Right lobe of liver (tissue), 6 donors: Measurements from ENCODE around the gene SLC25A12. TPM values are rescaled to one million over a fixed set of nuclear protein-coding genes. Genes with fewer than 3 reads are reported as not detected.

Experiments
- ATAC-seq, 4 donors: fragments of 200-7000 bp; cut with Tn5 transposase; one replicate each; pipeline ENCODE4 v1.9.1; 2020; ENCODE audit warnings: mild to moderate bottlenecking in 4 of 4, moderate library complexity in 4 of 4
- DNase-seq, 3 donors: peaks; one replicate each; pipeline ENCODE4 v3.0.0-alpha.2; 2020
- H3K27ac ChIP-seq, 3 donors: fragments of 200-600 bp; one replicate each; pipeline ENCODE4 v1.8.0; 2022
- H3K27me3 ChIP-seq, 2 donors: fragments of 200-600 bp; one replicate each; pipeline ENCODE4 v1.8.0; 2022
- H3K36me3 ChIP-seq, 4 donors: fragments of 200-600 bp; sonication (generic) in 1 of 4; one replicate each; pipeline versions ENCODE4 v1.5.1 to v1.8.0; 2017 to 2022; ENCODE audit warnings: control low read depth in 1 of 4
- H3K4me1 ChIP-seq, 4 donors: fragments of 200-600 bp; sonication (generic) in 1 of 4; one replicate each; pipeline versions ENCODE4 v1.5.1 to v1.8.0; 2017 to 2022; ENCODE audit warnings: control low read depth in 1 of 4
- H3K4me3 ChIP-seq, 3 donors: fragments of 200-600 bp; one replicate each; pipeline ENCODE4 v1.8.0; 2022
- H3K9me3 ChIP-seq, 4 donors: fragments of 200-600 bp; sonication (generic) in 1 of 4; one replicate each; pipeline versions ENCODE4 v1.5.1 to v1.8.0; 2017 to 2022; ENCODE audit warnings: control low read depth in 1 of 4
- CTCF ChIP-seq, 4 donors: fragments of 200-600 bp in 3 of 4; fragments of 450-650 bp in 1 of 4; IDR thresholded peaks; one replicate each; pipeline versions ENCODE4 v1.5.1 to v1.8.0; 2016 to 2022; ENCODE audit warnings: antibody characterized with exemption in 4 of 4, mild to moderate bottlenecking in 2 of 4
- POLR2A ChIP-seq: fragments of 450-650 bp; IDR thresholded peaks from one replicate; pipeline ENCODE4 v1.6.1; 2017; ENCODE audit warnings: antibody characterized with exemption, mild to moderate bottlenecking
- WGBS: methylation state at CpG from one replicate; pipeline ENCODE4 v1.1.6; 2018; ENCODE audit warnings: low coverage, low lambda C conversion rate; ENCODE audit not compliant: insufficient coverage; ENCODE audit errors: missing lambda C conversion rate; 5-methylcytosine and 5-hydroxymethylcytosine counted together
- intact Hi-C, 2 donors: fragments of 100-400 bp; cut with DNase I; formaldehyde crosslinking; loops; one replicate each; pipeline versions ENCODE4 v1.11.2 to v1.14.1; 2022
- total RNA-seq, 6 experiments: library from RNA; depleted of rRNA in 2 of 6; stranded (reverse); fragments of >200 nt in 2 of 6; fragmentation: NEBNext Ultra II Directional in 3 of 6; extraction: Animal tissue kit (Norgen Biotek cat#: 25700) in 3 of 6; gene quantifications; one replicate each; pipeline versions ENCODE4 v1.1.0 to v1.2.4, GENCODE V29; 2016 to 2023
- donor health status: DM: no; HTN: yes; CAD: no.
- donor health status: DM: no; HTN: no; CAD: no.
- donor health status: DM: no; HTN: no; CAD: no.
- donor health status: DM: no; HTN: yes; CAD: no.
- donor health status: DM: no; HTN: yes; CAD: no.

The SLC25A12 gene
- total RNA-seq, 6 experiments from 2014 or later: 0.74 to 1.6 (median 1.1) TPM

GRCh38 chr2:171807119-171807518 lies 86.9 kb downstream of the SLC25A12 start:
- no peak for TF ChIP-seq POLR2A
- TF ChIP-seq CTCF (IDR thresholded peaks at IDR 0.05): no peak
- ATAC-seq (no peak), DNase-seq (no peak)
- no peaks in the 10 kb centered on the region for H3K27me3 ChIP-seq
- WGBS: 19% methylated on average over 3 of the region's 3 CpGs
- no peaks in the 10 kb centered on the region for H3K36me3 ChIP-seq
- H3K4me1 ChIP-seq: no peaks in the 10 kb centered on the region
- H3K9me3 ChIP-seq: no peaks in the 10 kb centered on the region
- no peak overlapping the region for H3K4me3 ChIP-seq
- intact Hi-C loops: loop anchor here in 1 of 2 donors (10.0 kb wide), 1 partner anchor 298 kb away; the partner anchor contains the start of gene DLX2
- no peak overlapping the region for H3K27ac ChIP-seq

GRCh38 chr2:171804456-171804855 lies 89.6 kb downstream of the SLC25A12 start:
- TF ChIP-seq CTCF (IDR thresholded peaks at IDR 0.05) (no peak), POLR2A (no peak)
- ATAC-seq: no peak
- intact Hi-C loops: loop anchor here in 1 of 2 donors (10.0 kb wide), 1 partner anchor 300 kb away; the partner anchor contains the start of gene DLX2
- no peak overlapping the region for H3K4me3 ChIP-seq
- no peak for DNase-seq
- WGBS: 93% methylated on average over 3 of the region's 3 CpGs
- H3K27me3 ChIP-seq: no peaks in the 10 kb centered on the region
- H3K4me1 ChIP-seq: no peaks in the 10 kb centered on the region
- no peaks in the 10 kb centered on the region for H3K36me3 ChIP-seq
- H3K9me3 ChIP-seq: no peaks in the 10 kb centered on the region
- H3K27ac ChIP-seq: no peak overlapping the region

GRCh38 chr2:171803757-171804156 lies 90.3 kb downstream of the SLC25A12 start:
- H3K4me3 ChIP-seq: no peak overlapping the region
- H3K9me3 ChIP-seq: no peaks in the 10 kb centered on the region
- no peaks in the 10 kb centered on the region for H3K36me3 ChIP-seq
- intact Hi-C loops: loop anchor here in 1 of 2 donors (10.0 kb wide), 1 partner anchor 301 kb away; the partner anchor contains the start of gene DLX2
- TF ChIP-seq CTCF (IDR thresholded peaks at IDR 0.05): no peak
- no peak for TF ChIP-seq POLR2A
- WGBS: 50% methylated on average over 4 of the region's 5 CpGs
- no peak for ATAC-seq
- no peak overlapping the region for H3K27ac ChIP-seq
- H3K4me1 ChIP-seq: no peaks in the 10 kb centered on the region
- DNase-seq: no peak
- no peaks in the 10 kb centered on the region for H3K27me3 ChIP-seq

GRCh38 chr2:171800639-171801038 lies 93.4 kb downstream of the SLC25A12 start:
- Histone ChIP-seq H3K9me3 (no peaks in the 10 kb centered on the region), H3K27ac (no peak overlapping the region), H3K4me3 (no peak overlapping the region), H3K27me3 (no peaks in the 10 kb centered on the region), H3K4me1 (peaks cover 0 to 7% (median 0%) of the 10 kb centered on the region in 4 donors), H3K36me3 (no peaks in the 10 kb centered on the region)
- TF ChIP-seq CTCF (IDR thresholded peaks at IDR 0.05) (no peak), POLR2A (no peak)
- DNase-seq: no peak
- WGBS: 73% methylated on average over 5 of the region's 5 CpGs
- intact Hi-C loops: loop anchor here in 1 of 2 donors (10.0 kb wide), 1 partner anchor 304 kb away; the partner anchor contains the start of gene DLX2
- no peak for ATAC-seq
